ENCODE data around the gene MBTPS1.
"Not testable (repeated sequence)": the region's sequence is repeated elsewhere in the genome, so short reads cannot be mapped to it uniquely, and the experiment has no call there.

DNA sequence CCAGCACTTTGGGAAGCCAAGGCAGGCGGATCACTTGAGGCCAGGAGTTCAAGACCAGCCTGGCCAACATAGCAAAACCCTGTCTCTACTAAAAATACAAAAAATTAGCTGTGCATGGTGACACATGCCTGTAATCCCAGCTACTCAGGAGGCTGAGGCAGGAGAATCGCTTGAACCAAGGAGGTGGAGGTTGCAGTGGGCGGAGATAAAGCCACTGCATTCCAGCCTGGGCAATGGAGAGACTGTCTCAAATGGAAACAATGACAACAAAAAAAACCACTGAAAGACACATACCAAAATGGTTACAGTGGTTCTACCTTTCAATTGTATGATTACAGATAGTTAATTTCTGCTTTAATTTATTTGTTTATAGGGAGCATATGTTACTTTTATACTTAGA, 4.8 kb downstream of the MBTPS1 start:
- not testable (repeated sequence) for TF ChIP-seq POLR2A (IDR thresholded peaks at IDR 0.05; ENCODE audit: low read depth, low read length); POLR2AphosphoS5 (IDR thresholded peaks at IDR 0.05; ENCODE audit: low read depth, low read length); TAF1 (IDR thresholded peaks at IDR 0.05; ENCODE audit: borderline replicate concordance, low read depth, low read length)
